HG03439 (cell line): ENCODE measurements around the gene THAP3.

Experiments used
- ATAC-seq: cut with Tn5 transposase; IDR thresholded peaks from one replicate; pipeline ENCODE4 v1.9.1; 2021; ENCODE audit warnings: mild to moderate bottlenecking, moderate library complexity; ENCODE audit not compliant: unreplicated experiment

Gene THAP3

DNA sequence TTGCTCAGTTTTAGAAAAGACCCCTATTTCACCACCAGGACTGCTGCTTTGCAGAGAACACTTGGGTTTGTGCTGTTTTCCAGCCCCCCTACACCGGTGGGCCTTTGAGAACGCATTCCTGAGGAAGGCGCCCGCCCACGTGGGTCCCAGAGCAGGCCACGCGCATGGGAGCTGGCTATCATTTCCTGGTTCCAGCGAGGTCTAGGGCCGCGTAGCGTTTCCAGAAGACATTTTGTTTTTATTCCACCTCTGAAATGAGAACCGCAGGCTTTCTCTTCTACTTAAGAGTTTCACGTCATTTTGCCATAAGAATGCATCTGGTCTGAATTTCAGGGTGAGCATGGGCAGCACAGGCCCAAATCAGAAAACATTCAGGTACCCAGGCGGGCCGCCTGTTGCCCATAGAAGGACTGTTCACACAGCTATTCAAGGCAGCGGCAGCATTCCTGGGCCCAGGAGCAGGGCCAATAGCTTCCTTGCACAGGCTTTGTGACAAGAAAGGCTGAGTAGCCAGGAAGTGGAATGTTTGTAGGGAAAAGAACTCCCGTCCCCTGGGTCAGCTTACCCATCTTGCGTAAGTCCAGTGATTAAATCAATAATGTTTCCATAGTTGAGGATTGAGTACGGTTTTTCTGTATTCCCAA lies 20.6 kb upstream of the THAP3 start:
- no peak for ATAC-seq

DNA sequence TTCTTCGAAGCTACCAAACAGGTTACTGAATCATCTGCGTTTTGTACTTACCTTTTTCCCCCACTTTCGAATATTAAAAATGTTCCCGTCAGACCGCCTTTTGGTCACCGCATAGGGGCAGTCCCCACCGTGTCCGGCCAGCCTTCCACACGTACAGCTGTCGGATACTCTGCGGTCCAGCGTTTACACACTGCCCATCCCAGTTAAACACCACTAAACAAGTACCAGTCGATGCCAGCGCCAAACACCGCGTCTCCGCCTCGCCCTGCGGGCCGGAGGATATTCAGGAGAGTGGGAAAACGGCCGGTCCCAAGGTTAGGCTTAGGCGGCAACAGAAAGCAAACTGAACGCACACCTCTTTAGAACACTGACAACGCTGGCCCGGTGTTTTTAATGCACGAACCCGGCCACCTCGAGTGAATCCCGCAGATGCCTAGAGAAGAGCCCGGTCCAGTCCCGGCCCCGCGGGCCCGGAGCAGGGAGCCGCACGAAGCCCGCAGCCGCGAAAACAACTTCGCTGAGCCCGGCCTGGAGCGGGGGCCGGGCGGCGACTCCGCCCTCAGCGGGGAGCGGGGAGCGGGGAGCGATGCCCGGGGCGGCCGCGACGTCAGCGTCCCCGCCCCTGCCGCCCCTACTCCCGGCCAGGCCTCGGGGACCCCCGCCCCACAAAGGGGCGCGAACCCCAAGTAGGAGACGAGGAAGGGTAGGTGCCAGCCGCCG lies 11.9 kb upstream of the THAP3 start:
- ATAC-seq = no peak

DNA sequence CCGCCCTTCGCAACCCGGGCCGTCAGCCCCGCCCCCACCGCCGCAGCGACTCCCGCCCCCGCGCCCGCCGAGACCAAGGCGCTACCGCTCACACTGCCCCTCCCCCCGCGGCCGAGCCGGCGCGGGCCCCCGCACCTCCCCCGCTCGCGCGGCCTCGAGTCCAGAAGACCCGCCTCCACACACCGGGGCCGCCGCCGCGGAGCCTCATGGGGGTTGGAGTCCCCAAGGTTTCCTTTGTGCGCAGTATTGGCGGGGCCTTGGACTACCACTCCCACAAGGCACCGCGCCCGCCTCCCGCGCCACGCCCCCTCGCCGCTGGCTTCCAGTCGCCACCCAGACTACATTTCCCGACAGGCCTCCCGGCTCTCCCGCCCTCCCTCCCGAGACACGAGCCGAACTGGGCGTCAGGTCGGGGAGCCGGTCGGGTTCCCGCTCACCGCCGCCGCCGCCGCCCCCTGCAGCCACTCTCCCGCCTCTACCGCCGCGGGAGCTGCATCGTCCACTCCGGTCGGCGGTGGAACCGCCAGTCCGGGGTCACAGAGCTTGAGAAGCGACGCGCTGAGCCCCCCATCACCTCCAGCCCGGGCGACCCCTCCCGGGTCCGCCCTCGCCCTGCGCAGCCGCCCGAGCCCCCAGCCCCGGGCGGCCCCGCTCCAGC lies 11.2 kb upstream of the THAP3 start, which contains the start of gene PHF13:
Gene PHF13, plus strand, starts transcription at position 371 of the 658 bp plus-strand sequence. CDS start 336 bp downstream, outside the sequence.
- ATAC-seq = peak; percentile 89

DNA sequence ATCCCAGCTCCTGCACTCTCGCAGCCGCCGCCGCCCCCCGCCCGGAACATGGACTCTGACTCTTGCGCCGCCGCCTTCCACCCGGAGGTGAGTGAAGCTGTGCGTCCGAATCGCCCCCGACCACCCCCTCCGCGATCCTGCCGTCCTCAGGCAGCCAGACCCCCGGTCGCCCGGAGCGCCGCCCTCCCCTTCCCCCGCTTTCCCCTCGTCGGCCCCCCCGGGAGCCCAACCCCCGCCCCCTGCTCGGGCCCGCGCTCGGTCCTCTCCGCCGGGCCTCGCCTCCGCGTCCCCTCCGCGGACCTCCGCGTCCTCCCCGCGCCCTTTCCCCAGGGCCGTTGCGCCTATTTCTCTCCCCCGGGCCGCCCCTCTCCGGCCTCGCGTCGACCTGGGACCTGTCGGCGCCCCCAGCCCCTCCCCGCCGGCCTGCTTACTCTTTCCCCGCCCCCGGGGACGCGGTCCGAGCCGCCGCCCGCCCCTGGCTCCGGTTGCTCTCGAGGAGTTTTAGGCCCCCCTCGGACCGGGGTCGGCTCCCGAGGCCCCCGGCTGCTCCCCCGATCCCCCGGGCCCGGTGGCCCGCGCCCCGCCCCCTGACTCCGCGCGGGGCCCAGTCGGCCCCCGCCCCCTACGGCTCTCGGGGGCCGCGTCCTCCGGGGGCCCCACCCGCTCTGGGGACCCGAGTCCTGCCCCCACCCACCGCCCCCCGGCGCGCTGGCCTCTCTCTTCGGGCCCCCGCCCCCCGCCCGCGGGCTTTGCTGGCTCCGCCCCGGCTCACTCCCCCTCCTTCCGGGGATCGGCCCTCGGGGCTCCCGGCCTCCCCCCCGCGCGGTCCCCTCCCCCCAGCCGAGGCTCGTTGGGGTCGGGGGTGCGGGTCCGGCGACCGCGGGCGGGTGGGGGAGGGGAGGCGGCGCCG lies 10.4 kb upstream of the THAP3 start:
- no peak for ATAC-seq

DNA sequence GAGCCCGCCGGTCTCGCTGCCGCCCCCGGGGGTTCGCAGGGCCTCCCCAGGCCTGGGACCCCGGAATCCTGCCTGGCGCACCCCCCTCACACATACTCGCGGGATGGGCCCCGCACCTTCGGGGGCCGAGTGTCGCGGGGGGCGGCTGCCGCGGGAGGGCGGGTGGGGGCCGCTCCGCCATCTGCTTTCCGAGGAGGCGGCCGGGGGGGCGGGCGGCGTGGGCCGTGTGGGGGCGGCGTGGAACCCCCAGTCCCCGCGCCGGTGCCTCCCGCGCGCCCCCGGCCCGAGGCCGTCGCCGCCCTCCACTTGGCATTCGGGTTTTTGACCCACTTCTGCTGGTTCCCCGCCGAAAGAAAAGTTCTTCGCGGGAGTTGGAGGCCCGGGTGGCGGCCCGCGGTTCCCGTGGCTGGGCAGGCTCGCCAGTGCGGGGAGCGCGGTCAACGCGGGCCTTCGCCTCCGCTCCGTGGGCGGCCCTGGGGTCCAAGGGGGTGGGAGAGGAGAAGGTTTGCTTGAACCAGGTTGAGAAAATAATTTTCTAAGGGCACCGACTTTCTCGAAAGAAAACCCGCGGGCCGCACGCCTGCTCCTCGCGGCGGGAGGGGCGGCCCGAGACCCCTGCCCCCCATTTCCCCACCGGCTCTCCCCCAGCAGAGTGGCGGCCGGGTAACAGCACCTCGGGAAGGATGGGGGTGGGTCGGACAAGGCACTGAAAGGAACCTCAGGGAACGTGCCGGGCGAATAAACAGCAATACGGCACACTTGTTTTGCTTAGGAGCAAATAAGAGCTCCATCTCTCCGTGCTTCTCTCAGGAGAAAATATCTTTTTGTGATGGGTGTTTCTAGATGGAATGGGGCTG lies 9.5 kb upstream of the THAP3 start:
- no peak for ATAC-seq

DNA sequence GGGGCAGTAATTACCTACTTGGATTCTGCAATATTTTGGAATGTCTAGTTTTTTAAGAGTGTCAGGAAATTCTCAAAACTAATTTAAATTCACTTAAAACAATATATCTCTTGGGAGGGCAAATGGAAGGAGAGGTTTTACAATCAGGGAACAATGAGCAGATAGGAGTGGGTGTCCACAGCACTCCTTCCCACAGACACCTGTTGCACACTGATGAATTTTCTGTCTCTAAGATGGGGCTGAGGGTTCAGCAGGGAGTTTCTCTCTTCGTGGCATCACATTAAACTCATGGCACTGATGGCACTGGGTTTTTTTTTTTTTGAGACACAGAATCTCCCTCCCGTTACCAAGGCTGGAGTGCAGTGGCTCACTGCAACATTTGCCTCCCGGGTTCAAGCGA lies 5.6 kb upstream of the THAP3 start:
- ATAC-seq = no peak

DNA sequence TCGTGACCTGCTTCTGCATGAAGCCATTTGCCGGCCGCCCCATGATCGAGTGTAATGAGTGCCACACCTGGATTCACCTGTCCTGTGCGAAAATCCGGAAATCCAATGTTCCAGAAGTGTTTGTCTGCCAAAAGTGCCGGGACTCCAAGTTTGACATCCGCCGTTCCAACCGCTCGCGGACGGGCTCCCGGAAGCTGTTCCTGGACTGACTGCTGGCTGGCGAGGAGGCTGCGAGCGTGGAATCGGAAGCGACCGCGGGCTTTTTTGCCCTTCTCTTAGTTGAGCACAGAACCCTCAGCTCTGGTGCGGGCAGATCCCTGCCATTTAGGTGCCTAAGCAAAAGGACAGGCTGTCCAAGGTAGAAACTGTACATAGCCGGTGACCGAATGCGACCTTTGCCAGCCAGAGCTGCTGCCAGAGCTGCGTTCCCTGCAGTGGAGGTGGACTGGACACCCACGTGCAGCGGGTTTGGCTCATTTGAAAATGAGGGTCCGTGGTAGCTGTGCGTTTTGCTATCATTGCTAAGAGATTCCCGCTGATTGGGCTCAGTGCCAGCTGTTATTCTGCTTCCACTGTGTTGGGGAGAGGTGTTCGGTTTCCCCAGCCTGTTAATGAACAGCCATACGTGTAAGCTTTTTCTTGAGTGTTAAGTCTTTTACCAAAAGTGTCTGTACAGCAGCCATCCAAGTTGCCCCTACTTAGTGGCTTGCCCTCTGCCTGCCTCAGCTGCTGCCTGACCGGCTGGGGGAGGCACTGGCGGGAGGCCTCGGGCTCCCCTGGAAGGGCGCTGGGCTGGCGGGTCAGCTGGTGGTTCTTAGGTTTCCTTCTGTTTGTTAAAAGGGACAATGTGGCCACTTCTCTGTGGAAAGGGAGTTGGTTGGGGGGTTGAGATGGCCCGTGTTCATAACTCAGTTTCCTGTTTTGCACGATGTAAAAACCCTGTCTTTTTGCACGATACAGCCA lies 3.0 kb upstream of the THAP3 start:
- no peak for ATAC-seq

DNA sequence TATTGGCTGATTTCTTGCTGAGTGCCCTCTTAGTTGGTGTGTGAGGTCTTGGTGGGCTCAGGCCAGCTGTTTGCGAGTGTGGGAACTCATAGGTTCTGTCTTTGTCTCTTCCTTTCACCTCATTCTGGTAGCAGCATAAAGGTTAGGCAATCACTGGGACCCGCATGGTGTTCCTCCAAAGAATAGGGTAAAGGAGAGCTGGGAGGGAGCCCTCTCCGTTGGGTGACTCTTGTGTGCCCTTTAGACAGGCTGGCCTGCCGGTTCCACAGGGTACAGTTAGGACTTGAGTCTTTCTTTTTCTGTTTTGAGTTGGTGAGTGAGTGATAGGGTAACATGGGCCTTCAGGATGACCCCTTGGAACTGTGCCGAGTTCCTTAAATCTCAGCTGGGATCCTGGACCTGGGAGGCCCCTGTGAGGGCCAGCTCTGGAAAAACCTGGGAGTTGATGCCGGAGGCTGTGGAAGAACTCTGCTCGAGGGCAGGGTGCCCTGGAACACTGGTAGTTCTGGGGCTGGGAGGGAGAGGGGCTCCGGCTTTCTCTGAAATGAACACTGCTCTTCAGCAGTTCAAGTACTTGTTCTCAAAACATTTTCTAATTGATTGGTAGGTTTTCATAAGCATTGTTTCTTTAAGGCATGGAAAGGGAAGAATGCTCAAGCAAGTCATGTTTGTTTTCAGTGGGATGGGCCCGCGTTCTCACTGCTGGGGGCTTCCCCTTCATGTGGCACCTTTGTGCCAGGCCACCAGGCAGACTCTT lies 2.1 kb upstream of the THAP3 start:
- ATAC-seq = no peak

DNA sequence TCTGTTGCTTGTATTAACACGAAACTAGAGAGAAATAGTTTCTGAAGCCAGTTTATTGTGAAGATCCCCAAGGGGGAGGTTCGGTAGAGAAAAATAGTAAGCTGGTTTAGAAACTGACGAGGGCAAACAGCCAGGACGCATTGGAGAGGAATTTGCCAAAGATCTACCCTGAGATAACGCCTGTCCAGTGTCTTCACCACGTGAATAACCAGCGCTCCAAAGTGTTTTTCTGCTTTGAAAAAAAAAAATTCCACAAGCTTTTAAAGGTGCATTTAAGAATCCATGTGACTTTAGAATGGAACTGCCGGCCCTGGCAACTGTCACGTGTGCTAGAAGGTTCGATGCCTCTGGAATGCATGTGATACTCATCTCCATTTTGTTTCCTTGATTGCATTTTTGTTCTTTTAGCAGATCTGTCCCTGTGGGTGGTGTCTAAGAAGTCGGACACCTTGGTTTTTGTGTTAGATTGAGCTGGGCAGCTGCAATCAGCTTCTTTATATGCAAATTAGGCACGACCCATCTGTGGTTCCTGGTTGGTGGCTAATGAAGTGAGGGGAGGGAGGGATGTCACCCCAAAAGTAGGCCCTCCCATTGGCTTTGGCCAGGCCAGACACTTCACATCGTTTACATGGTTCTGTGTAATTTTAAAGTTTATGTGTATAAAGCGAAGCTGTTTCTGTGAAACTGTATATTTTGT lies 1.3 kb upstream of the THAP3 start:
- ATAC-seq = no peak

DNA sequence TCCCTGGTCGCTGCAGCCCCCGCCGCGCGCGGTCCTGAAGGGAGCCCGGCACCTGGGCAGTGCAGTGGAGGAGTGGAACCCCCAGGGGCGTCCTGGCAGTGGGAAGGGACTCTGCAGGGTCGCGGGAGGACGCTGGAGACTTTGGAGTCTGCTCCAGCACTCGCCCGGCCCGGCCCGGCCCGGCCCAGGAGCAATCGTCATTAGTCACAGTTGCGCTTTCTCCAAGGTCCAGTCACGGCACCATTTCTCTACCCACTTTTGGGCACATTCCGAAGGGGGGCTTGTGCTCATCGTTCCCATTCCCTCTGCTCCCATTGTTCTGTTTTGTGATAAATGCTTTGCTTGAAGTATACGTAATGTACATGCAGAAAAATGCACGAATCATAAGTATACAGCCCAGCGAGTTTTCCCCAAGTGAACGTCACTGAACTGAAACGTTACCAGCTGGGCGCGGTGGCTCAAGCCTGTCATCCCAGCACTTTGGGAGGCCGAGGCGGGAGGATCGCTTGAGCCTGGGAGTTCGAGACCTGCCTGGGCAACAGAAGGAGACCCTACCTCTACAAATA lies 999 bp downstream of the THAP3 start:
- peak; percentile 29 for ATAC-seq

DNA sequence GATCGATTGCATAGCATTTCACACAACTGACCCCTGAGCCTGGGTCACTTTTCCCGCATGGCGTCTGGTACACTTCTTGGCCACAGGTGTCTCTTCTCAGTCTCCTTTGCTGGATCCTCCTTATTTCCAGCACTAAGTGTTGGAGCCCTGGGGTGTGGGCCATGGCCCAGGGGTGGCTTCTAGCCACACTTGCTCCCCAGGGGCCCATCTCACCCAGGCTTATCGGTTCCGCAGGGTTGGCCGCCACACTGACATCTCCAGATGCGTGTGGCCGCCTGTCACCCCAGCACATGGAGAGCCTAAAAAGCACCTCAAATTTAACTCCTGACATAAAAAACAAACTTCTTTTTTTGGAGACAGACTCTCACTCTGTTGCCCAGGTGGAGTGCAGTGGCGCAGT lies 2.4 kb downstream of the THAP3 start:
- no peak for ATAC-seq

DNA sequence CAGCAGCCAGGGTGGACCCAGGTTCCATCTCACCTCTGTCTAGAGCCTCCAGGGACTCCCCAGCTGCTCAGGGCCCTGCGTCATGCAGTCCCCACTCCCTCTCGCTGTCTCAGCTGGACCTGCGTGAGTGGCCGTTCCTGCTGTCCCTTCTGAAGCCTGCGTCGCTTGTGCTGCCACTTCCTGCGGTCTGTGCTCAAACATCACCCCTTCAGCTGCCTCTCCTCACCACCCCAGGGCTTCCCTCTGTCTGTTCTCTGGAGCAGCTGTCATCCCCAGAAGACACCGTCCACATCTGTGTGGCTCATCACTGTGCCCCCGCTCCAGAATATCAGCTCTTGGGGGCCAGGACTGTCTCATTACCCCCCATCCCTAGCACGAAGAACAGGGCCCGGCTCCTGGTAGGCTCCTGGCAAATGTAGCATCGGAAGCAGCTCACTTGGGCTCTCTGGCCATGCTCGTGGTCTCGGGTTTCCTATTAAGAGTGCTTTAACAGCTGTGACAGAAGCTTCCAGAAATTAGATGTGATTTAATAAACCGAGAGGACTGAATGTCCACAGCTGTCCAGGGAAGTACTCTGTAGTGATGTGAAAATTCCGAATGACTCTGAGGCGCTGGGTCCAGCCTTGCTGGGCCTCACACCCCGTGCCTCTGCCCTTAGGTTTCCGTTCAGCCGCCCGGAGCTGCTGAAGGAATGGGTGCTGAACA lies 3.3 kb downstream of the THAP3 start:
- no peak for ATAC-seq

DNA sequence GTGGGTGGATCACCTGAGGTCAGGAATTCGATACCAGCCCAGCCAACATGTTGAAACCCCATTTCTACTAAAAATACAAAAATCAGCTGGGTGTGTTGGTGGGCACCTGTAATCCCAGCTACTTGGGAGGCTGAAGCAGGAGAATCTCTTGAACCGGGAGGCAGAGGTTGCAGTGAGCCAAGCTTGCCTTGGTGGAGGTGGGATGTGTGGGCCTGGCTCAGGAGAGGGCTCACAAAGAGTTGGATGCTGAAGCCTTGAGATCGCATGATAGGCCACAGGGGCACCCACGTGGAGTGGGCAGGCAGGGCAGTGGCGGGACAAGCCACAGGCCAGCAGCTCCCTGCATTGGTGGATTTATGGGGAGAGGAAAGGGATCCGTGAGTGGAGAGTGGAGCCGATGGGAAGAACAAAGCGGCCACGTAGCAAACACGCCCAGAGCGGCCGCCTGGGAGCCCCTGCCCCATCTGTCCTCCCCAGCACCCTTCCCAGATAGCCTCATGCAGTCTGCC lies 4.4 kb downstream of the THAP3 start:
- no peak for ATAC-seq

DNA sequence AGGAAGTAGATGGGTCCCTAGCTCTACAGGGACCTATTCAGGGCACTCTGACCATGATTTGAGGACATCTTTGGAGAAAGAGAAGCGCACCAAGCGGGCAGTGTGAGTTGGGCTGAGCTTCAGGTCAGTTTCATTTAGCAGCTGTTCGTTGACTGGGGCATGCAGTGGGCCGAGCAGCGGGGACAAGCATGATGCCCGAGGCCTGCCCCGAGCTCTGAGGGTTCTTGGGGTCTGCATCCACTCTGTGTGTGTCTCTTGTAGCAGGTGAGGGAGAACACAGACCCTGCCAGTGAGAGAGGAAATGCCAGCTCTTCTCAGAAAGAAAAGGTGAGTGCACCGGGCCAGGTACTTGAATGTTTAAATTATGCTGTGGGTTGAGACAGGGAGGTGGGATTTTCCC lies 5.4 kb downstream of the THAP3 start:
- no peak for ATAC-seq

DNA sequence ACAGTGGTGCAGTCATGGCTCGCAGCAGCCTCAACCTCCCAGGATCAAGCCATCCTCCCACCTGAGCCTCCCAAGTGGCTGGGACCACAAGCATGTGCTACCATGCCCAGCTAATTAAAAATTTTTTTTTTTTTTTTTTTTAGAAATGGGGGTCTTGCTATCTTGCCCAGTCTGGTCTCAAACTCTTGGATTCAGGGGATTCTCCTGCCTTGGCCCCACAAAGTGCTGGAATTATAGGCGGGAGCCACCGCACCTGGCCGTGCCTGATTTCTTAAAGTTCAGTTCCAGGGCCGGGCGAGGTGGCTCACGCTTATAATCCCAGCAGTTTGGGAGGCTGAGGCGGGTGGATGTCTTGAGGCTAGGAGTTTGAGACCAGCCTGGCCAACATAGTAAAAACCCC lies 6.4 kb downstream of the THAP3 start:
- ATAC-seq = no peak
